ENCODE results near the gene DISP3. TPM values are rescaled to one million over a fixed set of nuclear protein-coding genes. Genes with fewer than 3 reads are reported as not detected.

The DISP3 gene
- total RNA-seq, 1 donor from 2014 or later, result 0.09 TPM

GRCh38 chr1:11515368-11516300, 36.7 kb downstream of the DISP3 start:
- no peak for DNase-seq (ENCODE audit: low spot score)

- no peak for DNase-seq (ENCODE audit: low spot score)
Measured at GRCh38 chr1:11516961-11517635, 38.1 kb downstream of the DISP3 start.

- no peak for DNase-seq (ENCODE audit: low spot score)
Measured at GRCh38 chr1:11518016-11518701, 39.2 kb downstream of the DISP3 start.

GRCh38 chr1:11518791-11519628, 40.1 kb downstream of the DISP3 start:
- no peak for DNase-seq (ENCODE audit: low spot score)

GRCh38 chr1:11519629-11520031, 40.7 kb downstream of the DISP3 start:
- DNase-seq (ENCODE audit: low spot score), result no peak

- DNase-seq (ENCODE audit: low spot score), result no peak
Measured at GRCh38 chr1:11520531-11521233, 41.7 kb downstream of the DISP3 start.

- no peak for DNase-seq (ENCODE audit: low spot score)
Measured at GRCh38 chr1:11521582-11522399, 42.8 kb downstream of the DISP3 start.

GRCh38 chr1:11522400-11523235, 43.7 kb downstream of the DISP3 start:
- DNase-seq (ENCODE audit: low spot score), result no peak

- no peak for DNase-seq (ENCODE audit: low spot score)
Measured at GRCh38 chr1:11523261-11523660, 44.3 kb downstream of the DISP3 start.

- no peak for DNase-seq (ENCODE audit: low spot score)
Measured at GRCh38 chr1:11523746-11524464, 45.0 kb downstream of the DISP3 start.

GRCh38 chr1:11524465-11525150, 45.7 kb downstream of the DISP3 start:
- DNase-seq (ENCODE audit: low spot score), result no peak

- no peak for DNase-seq (ENCODE audit: low spot score)
Measured at GRCh38 chr1:11525151-11525505, 46.2 kb downstream of the DISP3 start.

- DNase-seq (ENCODE audit: low spot score), result no peak
Measured at GRCh38 chr1:11525516-11525915, 46.6 kb downstream of the DISP3 start.

- DNase-seq (ENCODE audit: low spot score), result no peak
Measured at GRCh38 chr1:11526071-11526895, 47.3 kb downstream of the DISP3 start.

- DNase-seq (ENCODE audit: low spot score), result no peak
Measured at GRCh38 chr1:11527541-11528452, 48.8 kb downstream of the DISP3 start.
